Upper lobe of left lung (tissue), 4 donors: Measurements from ENCODE around the gene SLC39A6.

Experiments used
- CTCF ChIP-seq, 6 experiments: fragments of 450-650 bp in 4 of 6; fragments of 200-600 bp in 2 of 6; sonication (generic) in 2 of 6; IDR thresholded peaks; one replicate each; pipeline ENCODE4 v1.5.1; 2016 to 2019; ENCODE audit warnings: antibody characterized with exemption in 6 of 6
- EP300 ChIP-seq, 4 donors: sonication (generic); formaldehyde crosslinking; IDR thresholded peaks; one replicate each; pipeline ENCODE4 v1.5.1; 2017; ENCODE audit warnings: antibody characterized with exemption in 4 of 4, control low read depth in 2 of 4
- POLR2A ChIP-seq, 4 donors: fragments of 450-650 bp; IDR thresholded peaks; one replicate each; pipeline ENCODE4 v1.5.1; 2016 to 2017; ENCODE audit warnings: antibody characterized with exemption in 4 of 4, mild to moderate bottlenecking in 2 of 4

- no peak for TF ChIP-seq CTCF (IDR thresholded peaks at IDR 0.05)
- TF ChIP-seq POLR2A (IDR thresholded peaks at IDR 0.05) = no peak
- TF ChIP-seq EP300 (IDR thresholded peaks at IDR 0.05) = no peak
Measured at GRCh38 chr18:36066686-36067054, 62.5 kb downstream of the SLC39A6 start.
